Stimulated activated CD4-positive, alpha-beta T cell treated with anti-CD3 and anti-CD28 coated beads, Interleukin-4, amount 100 ng/mL, for 1 hour (primary cell): Measurements from ENCODE around the gene BIVM.

ENCODE experiments used
- DNase-seq: peaks from one replicate; pipeline ENCODE4 v3.0.0-alpha.2; 2020

Gene BIVM

DNA sequence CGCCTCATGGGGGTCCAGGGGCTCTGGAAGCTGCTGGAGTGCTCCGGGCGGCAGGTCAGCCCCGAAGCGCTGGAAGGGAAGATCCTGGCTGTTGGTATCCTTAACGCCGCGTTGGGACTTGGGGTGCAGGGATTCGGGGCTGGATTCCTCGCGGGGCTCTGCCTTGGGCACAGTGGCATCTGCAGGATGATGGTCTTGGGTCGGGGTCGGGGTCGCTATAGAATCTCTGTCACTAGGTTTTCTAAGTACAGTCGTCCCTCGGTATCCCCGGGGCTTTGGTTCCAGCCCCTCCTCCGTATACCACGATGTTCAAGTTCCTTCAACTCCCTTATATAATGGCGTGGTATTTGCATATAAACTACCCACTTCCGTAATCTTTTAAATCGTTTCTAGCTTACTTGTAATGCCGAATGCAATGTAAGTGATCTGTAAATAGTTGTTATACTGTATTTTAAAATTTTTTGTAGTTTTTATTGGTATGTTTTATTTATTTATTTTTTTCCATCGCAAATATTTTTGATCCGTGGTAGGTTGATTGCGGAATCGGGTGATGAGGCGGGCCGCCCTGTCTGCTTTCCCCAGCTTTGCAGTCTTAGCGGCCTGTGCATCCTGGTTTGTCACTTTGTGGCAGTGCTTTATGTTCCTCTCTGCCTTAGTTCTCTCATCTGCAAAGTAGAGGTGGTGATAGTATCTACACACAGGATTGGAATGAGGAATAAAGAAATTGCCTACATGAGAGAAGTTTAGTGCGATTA, 47.5 kb downstream of the BIVM start:
- peak; percentile 41 for DNase-seq

DNA sequence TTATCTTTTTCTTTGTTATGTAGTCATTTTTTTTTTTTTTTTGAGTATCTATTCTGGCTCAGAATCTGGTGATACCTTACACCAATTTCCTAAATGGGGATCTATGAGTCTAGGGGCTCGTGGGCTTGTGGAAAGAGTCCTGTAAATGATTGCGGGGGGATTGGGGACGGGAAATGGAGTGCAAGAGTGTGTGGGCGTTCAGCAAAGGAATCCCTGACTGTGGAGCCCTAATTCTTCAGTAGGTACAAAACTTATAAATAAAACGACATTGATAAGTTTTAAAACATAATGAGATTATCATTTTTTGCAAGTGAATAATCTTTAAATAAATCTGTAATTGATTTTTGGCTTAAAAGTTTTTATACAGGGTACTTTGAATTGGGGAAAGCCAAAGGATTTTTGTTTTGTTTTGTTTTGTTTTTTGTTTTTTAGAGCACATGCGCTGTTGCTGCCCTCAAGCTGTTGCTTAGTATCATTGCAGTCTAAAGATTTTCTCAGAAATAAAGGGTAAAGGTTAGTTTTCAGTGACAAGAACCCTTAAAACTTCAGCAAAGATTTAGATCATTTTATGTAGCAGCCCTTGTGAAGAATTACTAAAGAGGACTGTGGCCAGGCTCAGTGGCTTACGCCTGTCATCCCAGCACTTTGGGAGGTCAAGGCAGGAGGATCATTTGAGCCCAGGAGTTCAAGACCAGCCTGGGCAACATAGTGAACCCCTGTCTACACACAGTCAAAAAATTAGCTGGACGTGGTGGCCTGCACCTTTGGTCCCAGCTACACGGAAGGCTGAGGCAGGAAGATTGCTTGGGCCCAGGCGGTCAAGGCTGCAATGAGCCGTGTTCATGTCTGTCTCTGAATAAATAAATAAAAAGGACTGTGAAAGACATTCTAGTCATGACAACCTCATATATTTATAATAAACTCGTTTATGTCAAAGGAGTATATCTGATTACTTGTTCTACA, 48.6 kb downstream of the BIVM start:
- DNase-seq: no peak

DNA sequence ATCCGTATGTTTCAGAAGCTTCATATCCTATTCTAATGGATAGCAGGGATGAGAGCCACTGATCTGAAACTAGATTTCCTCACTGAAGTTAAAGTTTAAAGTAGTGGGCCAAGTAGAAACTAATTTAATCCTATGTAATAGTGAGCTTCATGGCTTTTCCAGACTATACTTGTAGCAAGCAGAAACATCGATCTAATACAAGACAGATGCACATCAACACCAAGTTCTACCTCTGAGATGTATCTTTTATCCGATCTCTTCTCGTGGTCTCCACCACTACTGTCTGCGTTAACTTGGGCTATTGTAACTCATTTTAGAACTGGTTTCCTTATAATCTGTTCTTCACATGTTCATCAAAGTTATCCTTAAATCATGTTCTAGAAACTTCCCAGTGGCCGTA, 50.0 kb downstream of the BIVM start:
- no peak for DNase-seq

DNA sequence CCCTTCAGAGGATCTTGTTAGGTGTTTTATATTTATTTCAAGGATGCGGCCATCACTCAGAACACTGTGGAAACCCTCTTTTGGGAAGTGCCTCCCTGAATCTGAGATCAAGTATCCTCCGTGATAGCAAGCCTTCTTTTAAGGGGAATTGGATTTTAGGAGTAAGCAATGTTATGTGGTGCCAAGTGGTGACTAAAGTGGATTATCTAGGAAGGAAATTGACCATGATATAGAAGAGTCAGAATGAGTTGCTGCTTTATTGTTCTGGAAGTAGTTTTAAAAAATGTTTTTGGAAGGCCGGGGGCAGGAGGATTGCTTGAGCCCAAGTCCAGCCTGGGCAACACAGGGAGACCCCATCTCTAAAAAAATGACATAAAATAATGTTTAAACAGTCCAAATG, 53.6 kb downstream of the BIVM start:
- DNase-seq: no peak

DNA sequence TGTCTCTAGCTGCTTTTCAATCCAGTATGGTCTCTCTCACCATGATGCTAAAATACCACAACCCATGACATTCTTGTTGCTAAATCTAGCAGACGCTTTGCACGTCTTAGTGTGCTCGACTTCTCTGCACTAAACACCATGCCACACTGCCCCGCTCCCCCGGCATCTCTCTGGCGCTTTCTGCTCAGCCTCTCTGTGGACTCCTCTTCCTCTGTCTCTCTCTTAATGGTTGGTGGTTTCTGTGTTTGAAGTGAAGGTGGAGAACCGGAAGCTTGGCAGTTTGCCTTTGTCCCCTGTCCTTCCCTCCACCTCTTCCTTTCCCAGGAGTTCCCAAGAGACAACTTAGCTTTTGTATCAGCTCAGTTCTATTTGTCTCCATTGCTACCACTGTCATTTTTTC, 55.8 kb downstream of the BIVM start:
- no peak for DNase-seq

DNA sequence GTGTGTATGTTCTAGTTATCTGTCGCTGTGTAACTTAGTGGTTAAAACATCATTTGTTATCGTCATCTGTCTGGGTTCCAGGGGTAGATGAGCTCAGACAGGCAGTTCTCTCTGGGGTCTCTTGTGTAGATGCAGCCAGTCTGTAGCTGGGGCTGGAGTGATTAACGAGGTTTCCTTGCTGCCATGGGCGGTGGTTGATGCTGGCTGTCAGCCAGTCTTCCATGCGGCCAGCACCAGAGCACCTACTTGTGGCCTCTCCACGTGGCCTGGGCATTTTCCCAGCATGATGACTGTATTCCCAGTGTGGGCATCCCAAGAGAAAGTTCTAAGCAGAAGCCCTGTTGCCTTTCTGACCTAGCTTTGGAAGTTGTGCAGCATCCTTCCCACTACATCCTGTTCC, 57.6 kb downstream of the BIVM start:
- DNase-seq: no peak

DNA sequence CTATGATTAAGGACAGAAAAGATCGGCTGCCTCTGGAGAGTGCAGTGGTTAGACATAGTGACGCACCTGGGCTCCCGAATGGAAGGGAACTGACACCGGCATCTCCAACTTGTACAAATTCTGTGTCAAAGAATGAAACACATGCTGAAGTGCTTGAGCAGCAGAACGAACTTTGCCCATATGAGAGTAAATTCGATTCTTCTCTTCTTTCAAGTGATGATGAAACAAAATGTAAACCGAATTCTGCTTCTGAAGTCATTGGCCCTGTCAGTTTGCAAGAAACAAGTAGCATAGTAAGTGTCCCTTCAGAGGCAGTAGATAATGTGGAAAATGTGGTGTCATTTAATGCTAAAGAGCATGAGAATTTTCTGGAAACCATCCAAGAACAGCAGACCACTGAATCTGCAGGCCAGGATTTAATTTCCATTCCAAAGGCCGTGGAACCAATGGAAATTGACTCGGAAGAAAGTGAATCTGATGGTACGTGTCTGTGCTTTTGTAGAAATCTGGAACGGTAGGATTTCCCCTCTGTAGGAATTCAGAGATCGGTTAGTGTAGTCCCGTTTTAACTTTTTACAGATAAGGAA, 63.8 kb downstream of the BIVM start:
- DNase-seq: no peak

DNA sequence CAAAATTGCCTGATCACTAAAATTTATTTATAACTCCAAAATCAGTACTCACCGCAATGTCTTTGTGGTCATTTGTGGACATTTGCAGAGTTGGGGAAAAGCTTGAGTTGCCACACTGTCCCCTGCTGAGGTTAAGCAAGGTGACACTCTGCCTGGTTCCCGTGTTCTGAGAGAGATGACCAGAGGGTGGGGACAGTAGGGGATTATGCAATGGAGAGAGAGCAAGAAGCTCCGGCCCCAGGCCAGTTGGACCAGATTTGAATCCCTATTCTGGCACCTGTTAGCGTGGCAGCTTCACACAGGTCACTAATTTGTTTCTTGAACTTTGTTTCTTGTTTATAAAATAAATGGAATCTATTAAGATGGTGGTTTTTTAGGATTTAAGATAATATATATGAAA, 64.7 kb downstream of the BIVM start:
- DNase-seq: no peak

DNA sequence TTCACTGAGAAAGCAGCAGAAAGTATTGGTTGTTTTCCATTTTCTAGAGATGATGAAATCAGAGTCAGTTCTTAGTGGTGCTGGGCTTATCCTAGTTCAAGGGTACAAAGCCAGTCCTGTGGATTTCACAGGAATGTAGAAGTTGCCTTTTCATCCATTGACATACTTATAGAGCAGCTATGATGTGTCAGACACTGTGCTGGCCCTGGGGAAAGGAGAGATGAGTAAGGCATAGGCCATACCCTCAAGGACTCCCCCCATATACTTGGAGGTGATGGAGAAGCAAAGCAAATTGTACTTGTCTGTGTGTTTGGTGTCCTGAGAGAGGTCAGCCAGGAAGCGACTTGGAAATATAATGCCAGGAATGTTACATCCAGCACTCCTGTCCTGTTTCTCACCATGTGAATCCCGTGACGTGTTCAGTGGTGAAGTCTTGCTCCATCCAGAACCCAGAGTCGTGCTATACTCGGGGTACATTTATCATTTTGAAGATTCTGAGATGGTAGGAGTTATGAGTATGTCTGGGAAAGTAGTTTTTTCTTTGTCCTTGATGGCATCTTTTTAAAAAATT, 69.5 kb downstream of the BIVM start:
- no peak for DNase-seq

DNA sequence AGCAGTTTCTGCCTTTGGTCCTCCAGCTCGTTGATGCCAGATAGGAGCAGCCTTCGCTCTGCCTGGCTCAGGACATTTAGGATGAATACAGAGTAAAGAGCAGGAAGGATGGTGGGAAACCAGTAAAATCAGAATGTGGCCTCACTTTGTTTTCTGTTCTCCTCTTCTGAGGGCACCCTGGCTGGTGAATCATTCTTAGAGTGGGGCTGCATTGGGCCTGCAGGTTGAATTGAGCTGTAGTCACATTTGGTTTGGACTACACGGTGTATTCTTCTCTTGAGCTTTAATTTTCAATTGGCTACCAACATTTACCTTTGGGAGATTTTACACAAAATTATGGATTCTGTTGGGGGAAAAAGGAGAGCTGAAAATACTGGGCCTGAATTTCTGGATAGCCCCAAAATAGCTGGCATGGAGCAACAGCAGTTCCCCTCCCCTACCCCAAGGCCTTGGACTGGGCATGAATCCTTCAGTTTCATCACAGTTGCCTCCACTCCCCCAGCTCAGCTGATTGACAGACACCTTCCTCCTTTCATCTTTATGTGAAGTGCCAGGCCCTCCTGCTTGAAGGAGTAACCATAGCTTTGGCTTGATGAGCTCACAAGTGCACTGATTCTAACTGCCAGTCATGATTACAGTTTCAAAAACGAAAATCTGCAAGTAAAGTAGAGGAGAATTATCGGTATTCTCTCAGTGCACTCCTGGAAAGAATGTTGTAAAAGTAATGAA, 71.2 kb downstream of the BIVM start:
- DNase-seq: no peak

DNA sequence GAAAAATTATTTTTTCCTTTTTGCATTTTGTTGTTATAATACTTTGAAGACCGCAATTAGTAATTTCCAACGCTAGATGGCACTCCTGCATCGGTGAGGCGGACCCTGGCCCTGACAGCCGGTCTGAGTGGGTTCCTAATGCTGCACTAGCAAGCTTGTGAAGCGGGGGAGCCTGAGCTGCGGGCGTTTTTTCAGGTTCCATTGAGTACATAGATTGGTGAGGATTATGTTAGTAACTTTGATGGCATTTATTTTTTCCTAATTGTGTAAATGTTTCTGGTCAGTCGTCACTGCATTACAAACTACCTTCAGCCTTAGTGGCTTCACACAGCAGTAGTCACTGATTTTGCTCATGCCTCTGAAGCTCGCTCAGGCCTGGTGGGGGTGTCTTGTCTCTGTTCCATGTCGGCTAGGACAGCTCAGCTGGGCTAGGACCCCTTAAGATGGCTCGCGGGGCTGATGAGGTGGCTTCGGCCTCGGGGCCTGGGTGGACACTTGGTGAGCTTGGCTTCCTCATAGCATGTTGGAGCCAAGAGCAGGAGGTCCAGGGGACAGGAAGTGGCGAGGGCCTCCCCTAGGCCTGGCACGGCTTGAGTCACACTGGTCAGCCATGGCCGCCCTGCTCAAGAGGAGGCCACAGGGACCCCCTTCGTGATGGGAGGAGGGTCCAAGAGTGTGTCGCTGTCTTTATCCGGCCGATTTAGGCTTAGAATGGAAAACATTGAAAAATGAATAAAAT, 71.9 kb downstream of the BIVM start:
- DNase-seq: peak; percentile 36

DNA sequence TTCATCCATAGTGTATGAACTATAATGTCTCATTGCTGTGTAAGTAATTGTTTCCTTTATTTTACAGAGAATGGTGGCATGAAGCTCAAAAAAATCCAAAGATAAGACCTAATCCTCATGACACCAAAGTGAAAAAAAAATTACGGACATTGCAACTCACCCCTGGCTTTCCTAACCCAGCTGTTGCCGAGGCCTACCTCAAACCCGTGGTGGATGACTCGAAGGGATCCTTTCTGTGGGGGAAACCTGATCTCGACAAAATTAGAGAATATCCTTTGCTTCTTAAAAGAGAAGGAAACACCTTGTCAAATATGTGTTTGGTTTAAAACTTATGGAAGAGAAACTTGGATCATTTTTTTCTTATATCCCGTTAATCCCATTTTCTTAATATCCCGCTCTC, 73.2 kb downstream of the BIVM start:
- DNase-seq: no peak

DNA sequence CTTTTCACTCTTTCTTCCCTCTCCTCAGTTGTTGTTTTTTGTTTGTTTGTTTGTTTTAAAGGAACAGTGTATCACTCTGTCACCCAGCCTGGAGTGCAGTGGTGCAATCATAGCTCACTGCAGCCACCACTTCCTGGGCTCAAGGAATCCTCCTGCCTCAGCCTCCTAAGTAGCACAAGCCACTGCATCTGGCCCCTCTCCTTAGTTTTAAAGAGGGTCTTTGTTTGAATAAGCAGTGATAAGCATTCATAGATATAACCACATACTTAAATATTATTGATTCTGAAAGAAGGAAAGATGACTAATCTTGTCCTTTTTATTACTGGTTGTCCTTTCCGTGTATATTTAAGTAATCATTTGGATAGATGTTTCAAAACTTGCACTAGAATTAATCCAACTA, 73.6 kb downstream of the BIVM start:
- DNase-seq: no peak

DNA sequence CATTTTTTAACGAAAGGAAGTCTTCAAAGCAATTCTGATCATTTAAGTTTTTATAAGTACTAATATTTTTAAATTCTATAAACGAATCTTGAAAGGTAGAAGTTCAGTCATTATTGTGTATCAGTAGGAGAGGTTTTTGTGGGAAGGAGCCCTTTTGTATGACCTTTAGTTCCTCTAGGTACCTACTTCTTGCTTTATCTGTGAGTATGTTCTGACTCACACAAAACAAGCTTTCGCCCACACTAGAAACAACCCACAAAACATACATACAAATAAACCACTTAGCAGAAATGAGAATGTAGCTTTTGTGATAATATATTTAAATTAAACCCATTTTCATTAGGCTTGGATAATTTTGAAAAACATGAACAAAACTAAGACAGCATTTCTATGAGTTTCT, 74.7 kb downstream of the BIVM start:
- no peak for DNase-seq

DNA sequence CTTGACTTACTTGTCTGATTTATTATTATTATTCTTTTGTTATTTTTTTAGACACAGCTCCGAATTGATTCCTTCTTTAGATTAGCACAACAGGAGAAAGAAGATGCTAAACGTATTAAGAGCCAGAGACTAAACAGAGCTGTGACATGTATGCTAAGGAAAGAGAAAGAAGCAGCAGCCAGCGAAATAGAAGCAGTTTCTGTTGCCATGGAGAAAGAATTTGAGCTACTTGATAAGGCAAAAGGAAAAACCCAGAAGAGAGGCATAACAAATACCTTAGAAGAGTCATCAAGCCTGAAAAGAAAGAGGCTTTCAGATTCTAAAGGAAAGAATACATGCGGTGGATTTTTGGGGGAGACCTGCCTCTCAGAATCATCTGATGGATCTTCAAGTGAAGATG, 76.3 kb downstream of the BIVM start:
- DNase-seq: no peak

DNA sequence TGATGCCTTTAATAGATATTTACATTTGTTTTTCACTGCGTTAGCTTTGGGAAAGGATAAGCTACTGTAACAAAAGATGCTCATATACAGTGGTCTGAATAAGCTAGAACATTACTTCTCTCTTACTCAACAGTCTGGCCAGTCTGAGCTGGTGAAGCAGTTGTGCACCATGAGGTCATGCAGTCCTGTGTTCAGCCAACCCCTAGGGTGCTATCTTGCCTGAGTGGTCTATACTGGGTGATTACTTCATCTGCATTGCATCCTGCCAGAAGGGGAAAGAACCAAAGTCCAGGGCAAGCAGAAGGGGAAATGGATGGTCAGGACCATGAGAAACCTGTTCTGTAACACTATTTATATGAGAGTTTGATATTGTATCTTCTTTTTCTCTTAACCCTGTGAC, 78.4 kb downstream of the BIVM start:
- no peak for DNase-seq

DNA sequence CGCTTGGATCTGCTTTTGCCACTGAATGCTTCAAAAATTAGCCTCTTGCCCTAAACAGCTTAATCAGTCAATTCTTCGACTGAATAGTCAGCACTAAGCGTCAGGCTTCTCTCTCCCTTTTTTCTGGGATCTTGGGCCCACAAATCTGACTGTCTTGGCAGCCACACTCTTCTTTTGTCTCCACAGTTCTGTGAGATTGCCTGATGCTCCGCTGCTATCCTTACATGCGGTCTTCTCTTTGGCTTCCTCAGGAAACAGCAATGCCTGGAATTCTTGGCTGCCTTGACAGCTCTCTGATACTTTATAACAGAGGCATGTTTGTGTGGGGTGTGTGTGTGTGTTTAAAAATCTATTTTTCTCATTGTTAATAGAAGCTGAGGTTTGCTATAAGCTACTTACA, 79.6 kb downstream of the BIVM start:
- DNase-seq: no peak

DNA sequence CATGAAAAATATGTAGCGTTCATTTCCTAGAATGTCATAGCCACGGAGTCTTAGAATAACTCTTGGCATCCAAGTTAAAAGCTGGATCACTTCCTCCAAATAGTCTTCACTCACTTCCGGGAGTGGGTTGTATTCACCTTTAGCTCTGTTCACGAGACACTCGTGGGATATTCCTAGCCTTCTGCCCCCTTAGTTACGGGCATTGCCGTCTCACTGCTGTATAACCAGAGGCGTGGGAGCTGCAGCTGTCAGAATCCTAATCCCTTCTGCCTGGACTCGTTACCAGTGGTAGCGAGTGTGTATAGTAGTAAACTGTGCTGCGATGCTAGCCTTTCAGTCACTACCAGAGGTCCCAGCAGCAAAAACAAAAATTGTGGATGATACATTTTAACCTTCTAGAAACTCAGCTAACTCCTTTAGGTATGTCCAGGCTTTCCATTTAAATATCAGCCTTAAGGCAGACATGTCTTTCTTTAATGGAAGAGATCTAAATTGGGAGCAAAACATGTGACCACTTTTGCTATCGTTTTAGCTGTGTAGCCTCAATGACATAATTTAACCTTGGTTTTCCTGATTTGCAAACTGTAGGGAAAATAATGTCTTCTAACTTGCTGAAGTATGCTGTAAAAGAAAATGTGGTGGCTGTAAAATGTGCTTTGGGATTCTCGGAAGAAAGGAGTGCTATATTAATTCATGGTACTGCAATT, 81.0 kb downstream of the BIVM start:
- no peak for DNase-seq

DNA sequence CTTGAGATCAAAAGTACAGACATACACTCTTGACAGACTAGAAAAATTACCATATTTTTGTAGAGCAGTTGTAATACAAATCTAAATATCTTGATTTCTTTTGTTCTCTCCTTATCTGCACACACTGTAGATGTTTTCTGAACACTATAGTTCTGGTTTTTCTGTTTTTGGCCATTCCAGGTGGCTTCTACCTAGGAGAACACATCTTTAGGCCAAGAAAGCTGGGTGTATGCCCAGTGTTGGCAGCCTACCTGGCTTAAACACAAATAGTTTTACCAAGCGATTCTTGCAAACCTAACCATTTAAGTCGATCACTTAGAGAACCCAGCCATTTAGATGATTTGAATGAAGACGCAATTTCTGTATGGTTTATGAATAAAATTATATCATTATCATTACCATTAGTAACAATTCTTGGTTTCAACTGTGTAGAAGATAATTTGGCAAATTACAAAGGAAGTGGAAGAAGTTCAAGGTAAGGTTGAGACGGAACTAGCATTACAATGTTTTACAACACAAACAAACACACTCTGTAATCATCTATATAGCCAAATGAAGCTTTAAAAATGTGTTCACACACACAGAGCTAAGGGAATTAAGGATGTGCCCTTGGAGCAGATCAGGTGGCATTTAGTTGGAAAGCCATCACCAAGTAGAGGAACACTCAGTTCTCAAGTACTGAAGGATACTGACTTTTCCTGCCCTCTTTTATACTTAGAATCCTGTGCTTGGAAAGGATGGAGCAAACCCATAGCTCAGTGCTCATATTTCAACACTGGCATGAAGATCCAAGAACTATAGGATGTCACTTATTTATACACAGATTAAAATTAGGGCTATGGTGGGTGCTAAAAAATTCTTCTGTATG, 83.1 kb downstream of the BIVM start:
- DNase-seq: no peak
